ENCODE measurements around the gene OR7G2.
"Not testable (repeated sequence)": the region's sequence is repeated elsewhere in the genome, so short reads cannot be mapped to it uniquely, and the experiment has no call there.

The OR7G2 gene

GRCh38 chr19:9073806-9074205 is 33.5 kb downstream of the OR7G2 start:
- no peak for DNase-seq

- DNase-seq: not testable (repeated sequence)
Measured at GRCh38 chr19:9071720-9072119, 35.6 kb downstream of the OR7G2 start.

GRCh38 chr19:9070066-9070465 is 37.2 kb downstream of the OR7G2 start:
- no peak for DNase-seq

- DNase-seq: no peak
Measured at GRCh38 chr19:9065457-9066014, 41.7 kb downstream of the OR7G2 start.

- no peak for DNase-seq
Measured at GRCh38 chr19:9061879-9062278, 45.4 kb downstream of the OR7G2 start.

GRCh38 chr19:9060564-9061340 is 46.5 kb downstream of the OR7G2 start:
- no peak for DNase-seq

- no peak for DNase-seq
Measured at GRCh38 chr19:9058905-9059667, 48.2 kb downstream of the OR7G2 start.

- DNase-seq: no peak
Measured at GRCh38 chr19:9057505-9058258, 49.6 kb downstream of the OR7G2 start.

- not testable (repeated sequence) for DNase-seq
Measured at GRCh38 chr19:9056131-9056530, 51.1 kb downstream of the OR7G2 start.

- DNase-seq: no peak
Measured at GRCh38 chr19:9054765-9055164, 52.5 kb downstream of the OR7G2 start.

- no peak for DNase-seq
Measured at GRCh38 chr19:9054207-9054606, 53.1 kb downstream of the OR7G2 start.

- DNase-seq: not testable (repeated sequence)
Measured at GRCh38 chr19:9053674-9054073, 53.6 kb downstream of the OR7G2 start.

- DNase-seq: no peak
Measured at GRCh38 chr19:9052894-9053293, 54.4 kb downstream of the OR7G2 start.
